ENCODE measurements around the gene ABCB10. TPM values are rescaled to one million over a fixed set of nuclear protein-coding genes. Genes with fewer than 3 reads are reported as not detected.
A peak's percentile ranks its signal among the peaks of the same experiment; 100 is the strongest.
"Not testable (repeated sequence)": the region's sequence is repeated elsewhere in the genome, so short reads cannot be mapped to it uniquely, and the experiment has no call there.

The ABCB10 gene
- total RNA-seq, 4 donors from 2014 or later = 11.4 to 13.2 (median 12.2) TPM

DNA sequence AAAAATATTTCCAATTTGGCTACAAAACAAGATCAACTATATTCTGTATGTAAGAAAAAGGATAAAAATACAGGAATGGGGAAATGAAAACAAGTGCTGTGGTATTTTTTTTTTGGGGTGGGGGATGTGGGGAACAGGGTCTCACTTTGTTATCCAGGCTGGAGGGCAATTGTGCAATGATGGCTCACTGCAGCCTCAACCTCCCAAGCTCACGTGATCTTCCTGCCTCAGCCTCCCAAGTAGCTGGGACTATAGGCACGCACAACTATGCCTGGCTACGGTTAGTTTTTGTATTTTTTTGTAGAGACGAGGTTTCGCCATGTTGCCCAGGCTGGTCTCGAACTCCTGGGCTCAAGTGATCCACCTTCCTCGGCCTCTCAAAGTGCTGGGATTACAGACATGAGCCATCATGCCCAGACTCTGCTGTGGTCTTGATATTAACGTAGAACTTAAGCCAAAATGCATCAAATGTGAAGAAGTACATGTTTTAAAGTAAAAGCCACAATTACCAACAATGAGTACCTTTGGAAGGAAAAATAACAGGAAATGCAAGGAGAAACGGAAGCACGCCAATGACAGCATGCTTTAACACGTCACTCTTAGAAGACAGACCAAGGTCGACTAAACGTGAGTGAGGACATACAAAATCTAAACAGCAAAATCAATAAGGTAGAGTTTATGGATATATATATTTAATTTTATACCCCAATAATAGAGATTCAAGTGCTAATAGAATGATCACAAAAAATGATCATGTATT is 8.8 kb upstream of the ABCB10 start:
- DNase-seq (ENCODE audit: low spot score in 2 of 2) = peak in 1 of 2 donors; percentile 36
- no peak overlapping the region for H3K4me3 ChIP-seq (ENCODE audit: low read depth, poor library complexity, severe bottlenecking)
- intact Hi-C loops (cut with DNase I; ENCODE audit: low total_unique reads) = no loop called here
- 61 to 63% methylated on average over 13 of the region's 13 CpGs for WGBS, 2 donors
- no peak for TF ChIP-seq POLR2A (IDR thresholded peaks at IDR 0.05)
- TF ChIP-seq, protein P1, sequence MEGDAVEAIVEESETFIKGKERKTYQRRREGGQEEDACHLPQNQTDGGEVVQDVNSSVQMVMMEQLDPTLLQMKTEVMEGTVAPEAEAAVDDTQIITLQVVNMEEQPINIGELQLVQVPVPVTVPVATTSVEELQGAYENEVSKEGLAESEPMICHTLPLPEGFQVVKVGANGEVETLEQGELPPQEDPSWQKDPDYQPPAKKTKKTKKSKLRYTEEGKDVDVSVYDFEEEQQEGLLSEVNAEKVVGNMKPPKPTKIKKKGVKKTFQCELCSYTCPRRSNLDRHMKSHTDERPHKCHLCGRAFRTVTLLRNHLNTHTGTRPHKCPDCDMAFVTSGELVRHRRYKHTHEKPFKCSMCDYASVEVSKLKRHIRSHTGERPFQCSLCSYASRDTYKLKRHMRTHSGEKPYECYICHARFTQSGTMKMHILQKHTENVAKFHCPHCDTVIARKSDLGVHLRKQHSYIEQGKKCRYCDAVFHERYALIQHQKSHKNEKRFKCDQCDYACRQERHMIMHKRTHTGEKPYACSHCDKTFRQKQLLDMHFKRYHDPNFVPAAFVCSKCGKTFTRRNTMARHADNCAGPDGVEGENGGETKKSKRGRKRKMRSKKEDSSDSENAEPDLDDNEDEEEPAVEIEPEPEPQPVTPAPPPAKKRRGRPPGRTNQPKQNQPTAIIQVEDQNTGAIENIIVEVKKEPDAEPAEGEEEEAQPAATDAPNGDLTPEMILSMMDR (IDR thresholded peaks at IDR 0.05) = no peak

DNA sequence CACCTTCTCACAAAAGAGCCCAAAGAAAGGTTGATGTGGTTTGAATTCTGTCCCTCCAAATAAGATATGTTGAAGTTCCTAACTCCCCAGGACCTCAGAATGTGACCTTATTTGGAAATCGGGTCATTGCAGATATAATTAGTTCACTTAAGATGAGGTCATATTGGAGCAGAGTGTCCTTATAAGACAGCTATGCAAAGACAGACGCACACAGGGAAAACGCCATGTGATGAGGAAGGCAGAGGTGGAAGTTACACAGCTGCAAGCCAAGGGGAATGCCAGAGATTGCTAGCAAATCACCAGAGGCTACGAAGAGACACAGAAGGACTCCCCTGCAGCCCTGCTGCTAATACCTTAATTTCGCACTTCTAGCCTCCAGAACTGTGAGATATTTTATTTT is 5.2 kb upstream of the ABCB10 start:
- 52 to 60% methylated on average over 5 of the region's 5 CpGs for WGBS, 2 donors
- H3K4me3 ChIP-seq (ENCODE audit: low read depth, poor library complexity, severe bottlenecking) = no peak overlapping the region
- TF ChIP-seq, protein P1 (IDR thresholded peaks at IDR 0.05) = no peak
- no peak for TF ChIP-seq POLR2A (IDR thresholded peaks at IDR 0.05)
- intact Hi-C loops (cut with DNase I; ENCODE audit: low total_unique reads) = no loop called here
- no peak for DNase-seq (ENCODE audit: low spot score in 2 of 2)

DNA sequence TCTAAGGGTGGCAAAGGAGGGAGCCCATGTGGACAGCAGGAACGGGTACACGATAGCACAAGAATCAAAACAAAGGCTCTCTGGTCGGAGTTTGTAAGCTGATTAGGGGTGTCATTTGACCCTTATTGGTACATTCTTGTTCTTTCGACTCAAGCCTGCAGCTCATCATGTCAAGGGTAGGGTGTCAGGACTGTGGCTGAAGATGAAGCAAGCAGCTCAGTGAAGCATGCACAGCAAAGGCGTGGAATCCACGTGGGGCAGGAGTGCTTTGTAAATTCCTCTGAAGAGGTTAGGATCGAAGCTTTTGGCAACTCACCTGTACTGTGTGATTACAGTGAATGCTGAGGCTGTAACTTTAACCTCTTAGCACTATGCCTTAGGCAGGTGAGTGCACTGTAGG is 4.7 kb upstream of the ABCB10 start:
- no peak for DNase-seq (ENCODE audit: low spot score in 2 of 2)
- intact Hi-C loops (cut with DNase I; ENCODE audit: low total_unique reads) = no loop called here
- WGBS, 2 donors = 64% methylated on average over 7 of the region's 7 CpGs
- TF ChIP-seq POLR2A (IDR thresholded peaks at IDR 0.05) = no peak
- TF ChIP-seq, protein P1 (IDR thresholded peaks at IDR 0.05) = no peak
- no peak overlapping the region for H3K4me3 ChIP-seq (ENCODE audit: low read depth, poor library complexity, severe bottlenecking)

DNA sequence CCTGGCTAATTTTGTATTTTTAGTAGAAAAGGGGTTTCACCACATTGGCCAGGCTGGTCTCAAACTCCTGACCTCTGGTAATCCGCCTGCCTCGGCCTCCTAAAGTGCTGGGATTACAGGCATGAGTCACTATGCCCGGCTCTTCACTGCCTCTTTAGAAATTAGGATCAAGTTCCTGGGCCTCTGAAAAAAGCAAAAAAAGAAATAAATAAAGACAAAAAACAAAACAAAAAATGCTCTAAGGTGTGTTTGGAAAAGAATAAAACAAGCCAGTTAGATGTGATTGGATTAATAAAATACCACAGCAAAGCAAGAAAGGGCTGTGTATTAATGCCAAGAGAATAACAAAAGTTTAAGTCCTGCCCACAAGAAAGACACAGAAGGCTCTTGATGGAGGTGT is 4.2 kb upstream of the ABCB10 start:
- no peak for DNase-seq (ENCODE audit: low spot score in 2 of 2)
- TF ChIP-seq POLR2A (IDR thresholded peaks at IDR 0.05) = no peak
- TF ChIP-seq, protein P1 (IDR thresholded peaks at IDR 0.05) = no peak
- 78 to 82% methylated on average over 3 of the region's 3 CpGs for WGBS, 2 donors
- no peak overlapping the region for H3K4me3 ChIP-seq (ENCODE audit: low read depth, poor library complexity, severe bottlenecking)
- intact Hi-C loops (cut with DNase I; ENCODE audit: low total_unique reads) = no loop called here

DNA sequence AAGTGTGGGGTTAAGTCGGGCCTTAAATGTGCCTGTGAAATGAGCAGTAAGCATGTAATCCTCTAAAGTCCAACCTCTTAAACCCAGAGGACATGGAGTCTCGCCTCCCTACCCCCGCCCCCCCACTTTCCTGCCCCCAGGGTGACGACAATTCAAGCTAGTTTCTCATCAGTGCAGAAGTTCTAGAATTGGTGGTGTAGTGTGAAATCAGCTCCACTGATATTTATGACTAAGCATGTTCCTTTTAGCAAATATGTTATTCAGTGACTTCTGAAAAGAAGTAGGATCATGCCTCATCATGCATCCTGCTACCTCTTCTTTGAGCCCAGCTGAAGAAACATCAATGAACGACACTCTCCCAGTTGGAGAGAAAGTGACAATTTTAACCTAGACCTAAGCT is 2.6 kb upstream of the ABCB10 start:
- TF ChIP-seq, protein P1 (IDR thresholded peaks at IDR 0.05) = no peak
- TF ChIP-seq POLR2A (IDR thresholded peaks at IDR 0.05) = no peak
- 76 to 85% methylated on average over 5 of the region's 5 CpGs for WGBS, 2 donors
- no peak overlapping the region for H3K4me3 ChIP-seq (ENCODE audit: low read depth, poor library complexity, severe bottlenecking)
- intact Hi-C loops (cut with DNase I; ENCODE audit: low total_unique reads) = no loop called here
- no peak for DNase-seq (ENCODE audit: low spot score in 2 of 2)

DNA sequence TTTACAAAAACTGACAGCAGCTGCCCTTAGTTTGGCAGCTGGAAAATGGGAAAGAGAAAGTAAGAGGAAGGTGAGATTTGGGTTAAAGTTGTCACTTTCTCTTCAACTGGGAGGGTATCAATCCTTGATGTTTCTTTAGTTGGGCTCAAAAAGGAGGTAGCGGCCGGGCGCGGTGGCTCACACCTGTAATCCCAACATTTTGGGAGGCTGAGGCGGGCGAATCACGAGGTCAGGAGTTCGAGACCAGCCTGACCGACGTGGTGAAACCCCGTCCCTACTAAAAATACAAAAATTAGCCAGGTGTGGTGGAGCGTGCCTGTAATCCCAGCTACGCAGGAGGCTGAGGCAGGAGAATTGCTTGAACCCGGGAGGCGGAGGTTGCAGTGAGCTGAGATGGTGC is 1.6 kb upstream of the ABCB10 start:
- H3K4me3 ChIP-seq (ENCODE audit: low read depth, poor library complexity, severe bottlenecking); DNase-seq (ENCODE audit: low spot score in 2 of 2); intact Hi-C loops (cut with DNase I; ENCODE audit: low total_unique reads): not testable (repeated sequence)
- WGBS, 2 donors = 97 to 98% methylated on average over 15 of the region's 15 CpGs

DNA sequence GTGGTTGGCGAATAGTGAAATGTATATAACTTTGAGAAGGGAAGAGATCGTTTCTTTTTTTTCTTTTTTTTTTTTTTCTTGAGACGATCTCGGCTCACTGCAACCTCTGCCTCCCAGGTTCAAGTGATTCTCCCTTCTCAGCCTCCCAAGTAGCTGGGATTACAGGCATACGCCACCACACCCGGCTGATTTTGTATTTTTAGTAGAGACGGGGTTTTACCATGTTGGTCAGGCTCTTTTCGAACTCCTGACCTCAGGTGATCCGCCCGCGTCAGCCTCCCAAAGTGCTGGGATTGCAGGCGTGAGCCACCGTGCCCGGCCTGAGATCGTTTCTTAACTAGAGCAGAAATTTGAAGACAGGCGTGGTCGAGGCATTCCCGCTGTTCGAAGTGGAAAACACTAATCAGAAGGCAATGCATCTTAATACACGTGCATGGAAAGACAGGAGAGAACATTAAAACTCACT is 862 bp upstream of the ABCB10 start:
- DNase-seq (ENCODE audit: low spot score in 2 of 2); intact Hi-C loops (cut with DNase I; ENCODE audit: low total_unique reads): not testable (repeated sequence)
- peak overlapping the region; percentile 94 for H3K4me3 ChIP-seq (ENCODE audit: low read depth, poor library complexity, severe bottlenecking)
- 28 to 39% methylated on average over 20 of the region's 20 CpGs for WGBS, 2 donors

Measured in lower leg skin (tissue), 4 donors.